Panc1 (cell line): ENCODE results near the gene IREB2.

Experiments used
- POLR2AphosphoS5 ChIP-seq: IDR thresholded peaks from 2 replicates; pipeline ENCODE4 v1.6.1; 2012; ENCODE audit warnings: mild to moderate bottlenecking, low read depth, low read length, moderate library complexity
- SIN3A ChIP-seq: IDR thresholded peaks from 2 replicates; pipeline ENCODE4 v1.6.1; 2012; ENCODE audit warnings: low read depth, mild to moderate bottlenecking, low read length, moderate library complexity, borderline replicate concordance; ENCODE audit not compliant: insufficient read depth
- TF ChIP-seq, protein P1 (sequence below): fragments of 450-650 bp; IDR thresholded peaks from 2 replicates; pipeline ENCODE4 v1.5.1; 2017; ENCODE audit warnings: mild to moderate bottlenecking
- TF ChIP-seq, protein P2 (sequence below), 2 experiments: IDR thresholded peaks; 2 replicates each; pipeline ENCODE4 v1.6.1; 2011 to 2012; ENCODE audit warnings: low read depth in 2 of 2, control low read depth in 1 of 2, low read length in 1 of 2, mild to moderate bottlenecking in 1 of 2, moderate library complexity in 1 of 2; ENCODE audit not compliant: insufficient read depth in 1 of 2

DNA sequence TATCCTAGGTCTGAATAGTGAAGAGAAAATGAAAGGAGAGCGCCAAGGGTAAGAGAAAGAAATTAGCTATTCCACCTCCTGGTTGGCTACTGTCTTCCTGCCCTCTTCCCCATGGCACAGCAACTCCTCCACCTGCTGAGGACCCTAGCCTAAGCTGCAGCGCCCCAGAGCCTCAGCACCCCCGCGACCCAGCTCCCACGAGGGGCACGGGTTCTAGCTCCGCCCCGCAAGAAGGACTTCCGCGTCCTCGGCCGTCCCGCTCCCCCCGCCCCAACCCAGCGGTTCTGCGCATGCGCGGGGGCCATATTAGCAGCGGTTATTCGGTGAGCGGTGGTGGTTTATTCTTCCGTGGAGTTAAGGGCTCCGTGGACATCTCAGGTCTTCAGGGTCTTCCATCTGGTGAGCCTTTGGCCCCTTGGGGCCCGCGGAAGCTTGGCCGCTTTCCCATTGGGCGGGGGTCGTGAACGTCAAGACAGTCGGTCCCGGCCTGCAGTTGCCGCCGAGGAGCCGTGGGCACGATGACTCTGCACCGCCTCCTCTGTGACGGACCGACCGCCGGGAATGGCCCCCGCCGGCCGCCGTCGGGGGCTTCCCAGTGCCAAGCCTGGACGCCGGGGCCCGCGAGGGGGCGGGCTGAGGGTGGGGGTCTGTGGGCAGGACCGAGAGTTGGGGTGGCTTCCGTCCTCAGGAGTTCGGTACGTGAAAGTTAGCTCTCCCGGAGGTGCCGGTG, 102.3 kb downstream of the IREB2 start, which contains the start of gene PSMA4:
- TF ChIP-seq, protein P1, sequence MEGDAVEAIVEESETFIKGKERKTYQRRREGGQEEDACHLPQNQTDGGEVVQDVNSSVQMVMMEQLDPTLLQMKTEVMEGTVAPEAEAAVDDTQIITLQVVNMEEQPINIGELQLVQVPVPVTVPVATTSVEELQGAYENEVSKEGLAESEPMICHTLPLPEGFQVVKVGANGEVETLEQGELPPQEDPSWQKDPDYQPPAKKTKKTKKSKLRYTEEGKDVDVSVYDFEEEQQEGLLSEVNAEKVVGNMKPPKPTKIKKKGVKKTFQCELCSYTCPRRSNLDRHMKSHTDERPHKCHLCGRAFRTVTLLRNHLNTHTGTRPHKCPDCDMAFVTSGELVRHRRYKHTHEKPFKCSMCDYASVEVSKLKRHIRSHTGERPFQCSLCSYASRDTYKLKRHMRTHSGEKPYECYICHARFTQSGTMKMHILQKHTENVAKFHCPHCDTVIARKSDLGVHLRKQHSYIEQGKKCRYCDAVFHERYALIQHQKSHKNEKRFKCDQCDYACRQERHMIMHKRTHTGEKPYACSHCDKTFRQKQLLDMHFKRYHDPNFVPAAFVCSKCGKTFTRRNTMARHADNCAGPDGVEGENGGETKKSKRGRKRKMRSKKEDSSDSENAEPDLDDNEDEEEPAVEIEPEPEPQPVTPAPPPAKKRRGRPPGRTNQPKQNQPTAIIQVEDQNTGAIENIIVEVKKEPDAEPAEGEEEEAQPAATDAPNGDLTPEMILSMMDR = no peak
- TF ChIP-seq SIN3A (peak; percentile 53; the same call in 1 of the 2 replicates), POLR2AphosphoS5 (peak; percentile 99)
- TF ChIP-seq, protein P2, sequence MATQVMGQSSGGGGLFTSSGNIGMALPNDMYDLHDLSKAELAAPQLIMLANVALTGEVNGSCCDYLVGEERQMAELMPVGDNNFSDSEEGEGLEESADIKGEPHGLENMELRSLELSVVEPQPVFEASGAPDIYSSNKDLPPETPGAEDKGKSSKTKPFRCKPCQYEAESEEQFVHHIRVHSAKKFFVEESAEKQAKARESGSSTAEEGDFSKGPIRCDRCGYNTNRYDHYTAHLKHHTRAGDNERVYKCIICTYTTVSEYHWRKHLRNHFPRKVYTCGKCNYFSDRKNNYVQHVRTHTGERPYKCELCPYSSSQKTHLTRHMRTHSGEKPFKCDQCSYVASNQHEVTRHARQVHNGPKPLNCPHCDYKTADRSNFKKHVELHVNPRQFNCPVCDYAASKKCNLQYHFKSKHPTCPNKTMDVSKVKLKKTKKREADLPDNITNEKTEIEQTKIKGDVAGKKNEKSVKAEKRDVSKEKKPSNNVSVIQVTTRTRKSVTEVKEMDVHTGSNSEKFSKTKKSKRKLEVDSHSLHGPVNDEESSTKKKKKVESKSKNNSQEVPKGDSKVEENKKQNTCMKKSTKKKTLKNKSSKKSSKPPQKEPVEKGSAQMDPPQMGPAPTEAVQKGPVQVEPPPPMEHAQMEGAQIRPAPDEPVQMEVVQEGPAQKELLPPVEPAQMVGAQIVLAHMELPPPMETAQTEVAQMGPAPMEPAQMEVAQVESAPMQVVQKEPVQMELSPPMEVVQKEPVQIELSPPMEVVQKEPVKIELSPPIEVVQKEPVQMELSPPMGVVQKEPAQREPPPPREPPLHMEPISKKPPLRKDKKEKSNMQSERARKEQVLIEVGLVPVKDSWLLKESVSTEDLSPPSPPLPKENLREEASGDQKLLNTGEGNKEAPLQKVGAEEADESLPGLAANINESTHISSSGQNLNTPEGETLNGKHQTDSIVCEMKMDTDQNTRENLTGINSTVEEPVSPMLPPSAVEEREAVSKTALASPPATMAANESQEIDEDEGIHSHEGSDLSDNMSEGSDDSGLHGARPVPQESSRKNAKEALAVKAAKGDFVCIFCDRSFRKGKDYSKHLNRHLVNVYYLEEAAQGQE (IDR thresholded peaks at IDR 0.05; ENCODE audit: insufficient read depth in 1 of 2, low read depth in 2 of 2, low read length in 1 of 2) = no peak
